Natural killer cell (primary cell): Measurements from ENCODE around the gene ELOA2. TPM values are rescaled to one million over a fixed set of nuclear protein-coding genes. Genes with fewer than 3 reads are reported as not detected.

Experiments used
- ATAC-seq, 3 donors: fragments of 150-1000 bp in 2 of 3; fragments of 200-7000 bp in 1 of 3; cut with Tn5 transposase; 1 replicate in 1 of 3; 2 replicates in 2 of 3; pipeline ENCODE4 v1.10.0; 2021; ENCODE audit warnings: mild to moderate bottlenecking in 2 of 3, moderate library complexity in 2 of 3
- DNase-seq, 2 donors: peaks; one replicate each; pipeline versions ENCODE4 v3.0.0 to v3.0.0-alpha.2; 2013 to 2021; ENCODE audit warnings: mixed read lengths in 1 of 2
- H3K27ac ChIP-seq: one replicate; pipeline ENCODE4 v1.5.1; 2013; ENCODE audit warnings: mild to moderate bottlenecking, low read length
- H3K27me3 ChIP-seq: one replicate; pipeline ENCODE4 v1.6.1; 2013; ENCODE audit warnings: low read length; ENCODE audit not compliant: control insufficient read depth, insufficient read depth
- H3K36me3 ChIP-seq: one replicate; pipeline ENCODE4 v1.6.1; 2013; ENCODE audit warnings: low read length; ENCODE audit not compliant: control insufficient read depth, insufficient read depth
- H3K4me1 ChIP-seq: one replicate; pipeline ENCODE4 v1.6.1; 2013; ENCODE audit warnings: low read length; ENCODE audit not compliant: control insufficient read depth, insufficient read depth
- H3K4me3 ChIP-seq: one replicate; pipeline ENCODE4 v1.5.1; 2013; ENCODE audit warnings: low read length
- H3K9me3 ChIP-seq: one replicate; pipeline ENCODE4 v1.6.1; 2013; ENCODE audit warnings: low read length; ENCODE audit not compliant: control insufficient read depth, insufficient read depth
- H3K27ac Mint-ChIP-seq, 2 donors: one replicate each; pipeline ENCODE4 v1.8.0; 2022; ENCODE audit warnings: mild to moderate bottlenecking in 2 of 2, mixed read lengths in 2 of 2, moderate library complexity in 1 of 2
- H3K27me3 Mint-ChIP-seq, 2 donors: one replicate each; pipeline ENCODE4 v1.8.0; 2022; ENCODE audit warnings: low read depth in 2 of 2, mixed read lengths in 2 of 2
- H3K36me3 Mint-ChIP-seq: one replicate; pipeline ENCODE4 v1.8.0; 2022; ENCODE audit warnings: mixed read lengths
- H3K4me1 Mint-ChIP-seq, 2 donors: one replicate each; pipeline ENCODE4 v1.8.0; 2022; ENCODE audit warnings: mixed read lengths in 2 of 2
- H3K4me3 Mint-ChIP-seq: one replicate; pipeline ENCODE4 v1.8.0; 2022; ENCODE audit warnings: mild to moderate bottlenecking, moderate library complexity, mixed read lengths
- H3K9me3 Mint-ChIP-seq, 2 donors: one replicate each; pipeline ENCODE4 v1.8.0; 2022; ENCODE audit warnings: mixed read lengths in 2 of 2
- WGBS: methylation state at CpG from one replicate; pipeline ENCODE4 v1.1.7; 2013; ENCODE audit warnings: missing lambda C conversion rate; ENCODE audit not compliant: insufficient coverage; 5-methylcytosine and 5-hydroxymethylcytosine counted together
- intact Hi-C: fragments of 100-400 bp; cut with micrococcal nuclease; formaldehyde crosslinking; loops from one replicate; pipeline ENCODE4 v1.14.2; 2022
- total RNA-seq, 4 donors: library from RNA; stranded (reverse); fragments of 120-200 nt in 1 of 4; gene quantifications; one replicate each; pipeline versions ENCODE4 v1.2.3 to v1.2.4, GENCODE V29; 2013 to 2022
- TF ChIP-seq, protein P1 (sequence below): fragments of 200-600 bp; IDR thresholded peaks from one replicate; pipeline ENCODE4 v1.8.0; 2022; ENCODE audit warnings: antibody characterized with exemption

ELOA2 gene
- total RNA-seq, 3 donors from 2014 or later (not counting 1 experiment from before 2014, with no cell fraction given) = not detected

DNA sequence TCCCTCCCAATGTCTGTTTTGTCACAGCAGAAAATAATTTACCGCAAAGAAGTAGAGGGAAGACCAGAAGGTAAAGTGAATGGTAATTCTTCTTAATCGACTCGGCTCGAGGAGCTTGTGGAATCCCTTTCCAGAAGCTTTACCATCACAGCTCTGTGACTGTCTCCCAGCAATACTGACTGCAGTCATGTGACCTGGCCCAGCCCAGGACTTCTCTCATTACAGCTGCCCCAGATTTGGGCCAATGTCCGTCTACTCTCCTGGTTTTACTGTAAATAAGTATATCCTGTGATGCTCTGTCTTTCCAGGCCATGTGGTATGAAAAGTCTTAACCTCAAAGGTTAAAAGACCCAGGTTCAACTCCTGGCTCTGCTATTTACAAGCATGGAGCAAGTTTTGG lies 18.9 kb upstream of the ELOA2 start:
- DNase-seq (no peak), ATAC-seq (no peak)
- Mint-ChIP-seq H3K27me3 (peaks cover 6 to 8% of the 10 kb centered on the region in 2 donors), H3K4me1 (no peaks in the 10 kb centered on the region), H3K36me3 (no peaks in the 10 kb centered on the region), H3K27ac (no peak overlapping the region), H3K4me3 (no peak overlapping the region), H3K9me3 (no peaks in the 10 kb centered on the region)
- Histone ChIP-seq H3K27me3 (no peaks in the 10 kb centered on the region), H3K4me3 (no peak overlapping the region), H3K27ac (no peak overlapping the region), H3K9me3 (no peaks in the 10 kb centered on the region), H3K4me1 (no peaks in the 10 kb centered on the region), H3K36me3 (no peaks in the 10 kb centered on the region)
- TF ChIP-seq, protein P1, sequence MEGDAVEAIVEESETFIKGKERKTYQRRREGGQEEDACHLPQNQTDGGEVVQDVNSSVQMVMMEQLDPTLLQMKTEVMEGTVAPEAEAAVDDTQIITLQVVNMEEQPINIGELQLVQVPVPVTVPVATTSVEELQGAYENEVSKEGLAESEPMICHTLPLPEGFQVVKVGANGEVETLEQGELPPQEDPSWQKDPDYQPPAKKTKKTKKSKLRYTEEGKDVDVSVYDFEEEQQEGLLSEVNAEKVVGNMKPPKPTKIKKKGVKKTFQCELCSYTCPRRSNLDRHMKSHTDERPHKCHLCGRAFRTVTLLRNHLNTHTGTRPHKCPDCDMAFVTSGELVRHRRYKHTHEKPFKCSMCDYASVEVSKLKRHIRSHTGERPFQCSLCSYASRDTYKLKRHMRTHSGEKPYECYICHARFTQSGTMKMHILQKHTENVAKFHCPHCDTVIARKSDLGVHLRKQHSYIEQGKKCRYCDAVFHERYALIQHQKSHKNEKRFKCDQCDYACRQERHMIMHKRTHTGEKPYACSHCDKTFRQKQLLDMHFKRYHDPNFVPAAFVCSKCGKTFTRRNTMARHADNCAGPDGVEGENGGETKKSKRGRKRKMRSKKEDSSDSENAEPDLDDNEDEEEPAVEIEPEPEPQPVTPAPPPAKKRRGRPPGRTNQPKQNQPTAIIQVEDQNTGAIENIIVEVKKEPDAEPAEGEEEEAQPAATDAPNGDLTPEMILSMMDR = no peak
- intact Hi-C loops = no loop called here
- 86% methylated on average over 4 of the region's 5 CpGs for WGBS

DNA sequence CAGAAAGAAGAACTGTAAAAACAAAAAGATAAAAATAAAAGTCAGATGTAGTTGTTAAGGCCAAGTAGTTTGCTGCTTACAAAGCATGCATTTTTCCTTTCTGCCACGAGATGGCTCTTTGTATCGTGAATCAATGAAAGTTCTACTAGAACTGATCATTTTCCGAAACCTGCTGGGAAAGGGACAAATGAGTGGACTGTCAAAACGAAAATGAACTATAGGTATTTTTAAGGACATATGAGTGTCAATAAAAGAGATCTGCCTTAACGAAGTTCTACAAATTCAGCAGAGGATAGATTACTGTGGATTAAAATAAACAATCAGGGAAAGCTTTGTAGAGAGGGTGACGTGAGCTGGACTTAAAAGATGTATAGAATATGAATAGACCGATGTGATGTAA lies 15.0 kb upstream of the ELOA2 start:
- Mint-ChIP-seq H3K4me3 (no peak overlapping the region), H3K27ac (no peak overlapping the region), H3K9me3 (no peaks in the 10 kb centered on the region), H3K27me3 (peaks cover 0 to 8% of the 10 kb centered on the region in 2 donors), H3K36me3 (no peaks in the 10 kb centered on the region), H3K4me1 (no peaks in the 10 kb centered on the region)
- DNase-seq = peak in 1 of 2 donors; percentile 56
- no peak for ATAC-seq
- 55% methylated on average over 7 of the region's 7 CpGs for WGBS
- no peaks in the 10 kb centered on the region for H3K27me3 ChIP-seq
- H3K36me3 ChIP-seq = no peaks in the 10 kb centered on the region
- no peaks in the 10 kb centered on the region for H3K9me3 ChIP-seq
- H3K27ac ChIP-seq = no peak overlapping the region
- TF ChIP-seq, protein P1 = peak; percentile 61
- no peak overlapping the region for H3K4me3 ChIP-seq
- H3K4me1 ChIP-seq = no peaks in the 10 kb centered on the region
- intact Hi-C loops = loop anchor here (1.0 to 2.0 kb wide), 2 partner anchors 155 to 698 kb away; no protein-coding TSS in a partner anchor

DNA sequence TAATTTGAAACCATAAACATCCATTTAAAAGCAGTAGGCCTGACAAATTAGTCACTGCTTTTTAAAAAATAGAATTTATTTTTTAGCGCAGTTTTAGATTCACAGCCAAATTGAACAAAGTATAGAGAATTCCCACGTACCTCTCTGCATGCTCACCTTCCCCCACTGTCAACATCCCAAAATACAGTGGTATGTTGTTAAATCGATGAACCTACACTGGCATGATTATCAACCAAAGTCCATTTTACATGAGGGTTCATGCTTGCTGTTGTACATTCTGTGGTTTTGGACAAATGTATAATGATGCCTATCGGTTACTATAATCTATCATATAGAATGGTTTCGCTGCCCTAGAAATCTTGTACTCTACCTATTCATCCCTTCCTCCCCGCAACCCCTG lies 5.6 kb upstream of the ELOA2 start:
- Histone ChIP-seq H3K9me3 (no peaks in the 10 kb centered on the region), H3K36me3 (no peaks in the 10 kb centered on the region), H3K27me3 (no peaks in the 10 kb centered on the region), H3K4me1 (no peaks in the 10 kb centered on the region), H3K4me3 (no peak overlapping the region), H3K27ac (no peak overlapping the region)
- H3K27me3 Mint-ChIP-seq = peaks cover 10 to 23% of the 10 kb centered on the region in 2 donors
- ATAC-seq (no peak), DNase-seq (no peak)
- H3K36me3 Mint-ChIP-seq = peaks cover 6% of the 10 kb centered on the region
- H3K27ac Mint-ChIP-seq = no peak overlapping the region
- H3K4me3 Mint-ChIP-seq = no peak overlapping the region
- WGBS = 98% methylated on average over 6 of the region's 6 CpGs
- intact Hi-C loops = no loop called here
- H3K9me3 Mint-ChIP-seq = no peaks in the 10 kb centered on the region
- TF ChIP-seq, protein P1 = no peak
- H3K4me1 Mint-ChIP-seq = no peaks in the 10 kb centered on the region

DNA sequence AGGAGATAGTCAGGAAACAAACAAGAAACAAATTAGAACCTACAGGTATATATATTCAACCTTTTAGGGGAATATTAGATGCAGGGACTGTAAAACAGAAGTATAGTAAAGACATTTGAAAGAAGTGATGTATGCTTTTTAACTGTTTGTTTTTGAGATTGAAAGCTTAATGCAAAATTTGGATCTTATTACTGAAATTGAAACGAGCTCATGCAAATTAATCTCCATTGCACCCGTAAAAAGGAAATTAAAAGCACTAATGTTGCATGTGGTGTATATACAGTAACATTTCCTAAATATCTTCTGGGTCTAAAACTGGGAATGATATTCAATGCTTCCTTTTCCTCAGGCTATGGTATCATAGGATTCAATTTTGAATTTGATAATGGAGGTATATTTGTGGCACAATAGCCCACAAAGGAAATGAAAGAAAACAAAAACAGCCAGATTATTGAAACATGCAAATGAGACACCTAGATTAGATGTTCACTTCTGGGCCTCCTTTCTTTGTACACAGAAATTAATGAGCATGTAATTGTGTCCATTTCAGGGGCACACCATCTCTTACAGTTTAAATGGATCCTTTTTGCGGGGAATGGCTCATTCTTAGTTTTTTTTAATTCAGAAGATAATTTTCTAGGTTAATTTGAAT lies 1.6 kb upstream of the ELOA2 start:
- Mint-ChIP-seq H3K4me3 (no peak overlapping the region), H3K27me3 (peaks cover 4 to 18% of the 10 kb centered on the region in 2 donors), H3K36me3 (peaks cover 11% of the 10 kb centered on the region), H3K27ac (no peak overlapping the region), H3K4me1 (no peaks in the 10 kb centered on the region), H3K9me3 (peaks cover 0 to 2% of the 10 kb centered on the region in 2 donors)
- no peak overlapping the region for H3K4me3 ChIP-seq
- ATAC-seq = no peak
- DNase-seq = no peak
- H3K9me3 ChIP-seq = peaks cover 22% of the 10 kb centered on the region
- H3K27me3 ChIP-seq = no peaks in the 10 kb centered on the region
- no peak overlapping the region for H3K27ac ChIP-seq
- H3K36me3 ChIP-seq = no peaks in the 10 kb centered on the region
- TF ChIP-seq, protein P1 = no peak
- WGBS = 80% methylated on average over 1 of the region's 3 CpGs
- intact Hi-C loops = no loop called here
- no peaks in the 10 kb centered on the region for H3K4me1 ChIP-seq
